ENCODE results near the gene CCDC91.

Gene CCDC91

DNA sequence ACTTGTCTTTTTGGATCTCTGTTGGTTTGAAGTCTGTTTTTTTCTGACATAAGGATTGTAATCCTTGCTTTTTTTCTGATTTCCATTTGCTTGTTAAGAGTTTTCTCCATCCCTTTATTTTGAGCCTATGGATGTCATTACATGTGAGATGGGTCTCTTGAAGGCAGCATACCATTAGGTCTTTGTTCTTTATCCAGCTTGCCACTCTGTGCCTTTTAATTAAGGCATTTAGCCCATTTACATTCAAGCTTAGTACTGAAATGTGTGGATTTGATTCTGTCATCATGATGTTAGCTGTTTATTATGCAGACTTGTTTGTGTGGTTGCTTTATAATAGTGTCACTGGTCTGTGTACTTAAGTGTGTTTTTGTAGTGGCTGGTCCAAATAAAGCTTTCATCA lies 100.0 kb downstream of the CCDC91 start:
- Histone ChIP-seq H3K4me3 (ENCODE audit: low read depth, low read length) (no peak overlapping the region), H3K9me3 (ENCODE audit: control insufficient read depth, insufficient read depth, low read depth, low read length) (peaks cover 9% of the 10 kb centered on the region; the same call in 1 of the 2 replicates), H3K27me3 (ENCODE audit: control insufficient read depth, insufficient read depth, low read length) (no peaks in the 10 kb centered on the region), H3K36me3 (ENCODE audit: control insufficient read depth, insufficient read depth, low read length) (no peaks in the 10 kb centered on the region), H3K4me1 (ENCODE audit: control insufficient read depth, insufficient read depth, low read length) (peaks cover 6% of the 10 kb centered on the region; the same call in 1 of the 2 replicates), H3K9ac (ENCODE audit: low read length) (no peak overlapping the region), H3K27ac (ENCODE audit: low read depth, low read length) (no peak overlapping the region)

DNA sequence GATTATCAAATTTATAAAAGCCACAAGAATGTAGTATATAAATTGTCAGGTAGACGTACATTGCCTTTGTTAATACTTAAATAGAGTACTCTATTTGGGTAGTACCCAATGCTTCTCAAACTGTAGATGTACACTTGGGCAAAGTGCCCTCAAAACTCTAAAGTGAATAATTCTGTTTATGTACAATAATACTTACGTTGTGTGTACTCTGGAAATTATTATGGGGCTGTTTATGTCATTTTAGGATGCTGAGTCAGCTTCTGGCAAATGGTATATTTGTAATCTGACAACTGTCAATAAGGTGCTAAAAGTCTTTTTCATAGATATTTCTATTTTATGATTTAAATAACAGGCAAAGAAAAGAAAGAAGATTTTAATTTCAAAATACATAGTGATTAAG lies 102.4 kb downstream of the CCDC91 start:
- Histone ChIP-seq H3K9me3 (ENCODE audit: control insufficient read depth, insufficient read depth, low read depth, low read length) (peaks cover 9% of the 10 kb centered on the region; the same call in 1 of the 2 replicates), H3K36me3 (ENCODE audit: control insufficient read depth, insufficient read depth, low read length) (no peaks in the 10 kb centered on the region), H3K27me3 (ENCODE audit: control insufficient read depth, insufficient read depth, low read length) (no peaks in the 10 kb centered on the region), H3K9ac (ENCODE audit: low read length) (no peak overlapping the region), H3K4me1 (ENCODE audit: control insufficient read depth, insufficient read depth, low read length) (peaks cover 6% of the 10 kb centered on the region; the same call in 1 of the 2 replicates), H3K27ac (ENCODE audit: low read depth, low read length) (no peak overlapping the region), H3K4me3 (ENCODE audit: low read depth, low read length) (no peak overlapping the region)

DNA sequence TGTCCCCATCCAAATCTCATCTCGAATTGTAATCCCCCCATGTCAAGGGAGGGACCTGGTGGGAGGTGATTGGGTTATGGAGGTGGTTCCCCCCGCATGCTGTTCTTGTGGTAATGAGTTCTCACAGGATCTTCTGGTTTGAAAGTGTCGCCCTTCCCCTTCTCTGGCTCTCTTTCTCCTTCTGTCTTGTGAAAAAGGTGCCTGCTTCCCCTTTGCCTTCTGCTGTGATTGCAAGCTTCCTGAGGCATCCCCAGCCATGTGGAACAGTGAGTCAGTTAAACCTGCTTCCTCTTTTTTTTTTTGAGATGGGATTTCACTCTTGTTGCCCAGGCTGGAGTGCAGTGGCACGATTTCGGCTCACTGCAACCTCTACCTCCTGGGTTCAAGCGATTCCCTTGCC lies 104.0 kb downstream of the CCDC91 start:
- no peak overlapping the region for H3K4me3 ChIP-seq (ENCODE audit: low read depth, low read length)
- H3K4me1 ChIP-seq (ENCODE audit: control insufficient read depth, insufficient read depth, low read length), result peaks cover 6% of the 10 kb centered on the region; the same call in 1 of the 2 replicates
- no peak overlapping the region for H3K27ac ChIP-seq (ENCODE audit: low read depth, low read length)
- H3K27me3 ChIP-seq (ENCODE audit: control insufficient read depth, insufficient read depth, low read length), result no peaks in the 10 kb centered on the region
- H3K36me3 ChIP-seq (ENCODE audit: control insufficient read depth, insufficient read depth, low read length), result no peaks in the 10 kb centered on the region
- peaks cover 9% of the 10 kb centered on the region; the same call in 1 of the 2 replicates for H3K9me3 ChIP-seq (ENCODE audit: control insufficient read depth, insufficient read depth, low read depth, low read length)
- no peak overlapping the region for H3K9ac ChIP-seq (ENCODE audit: low read length)

DNA sequence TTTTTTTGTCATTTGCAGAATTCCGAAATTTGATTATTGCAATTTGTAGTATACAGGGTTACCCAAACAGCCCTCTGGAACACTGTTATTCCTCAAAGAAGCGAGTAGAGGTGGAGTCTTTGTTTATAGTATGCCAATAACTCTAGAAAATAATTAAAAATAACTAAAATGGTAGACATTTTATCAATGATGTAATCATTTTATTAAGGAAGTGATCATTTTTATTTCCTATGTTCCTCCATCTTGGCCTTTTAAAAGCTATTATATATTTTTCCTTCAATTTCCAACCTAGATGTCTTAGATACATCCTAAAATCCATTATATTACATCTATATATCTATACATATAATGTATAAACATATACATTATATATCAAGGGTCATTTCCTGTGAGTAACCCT lies 106.0 kb downstream of the CCDC91 start:
- H3K4me3 ChIP-seq (ENCODE audit: low read depth, low read length), result no peak overlapping the region
- 0 out of 2 replicates have a peak, but pooled peaks cover under 1% of the 10 kb centered on the region for H3K9me3 ChIP-seq (ENCODE audit: control insufficient read depth, insufficient read depth, low read depth, low read length)
- no peaks in the 10 kb centered on the region for H3K27me3 ChIP-seq (ENCODE audit: control insufficient read depth, insufficient read depth, low read length)
- H3K4me1 ChIP-seq (ENCODE audit: control insufficient read depth, insufficient read depth, low read length), result peaks cover 6% of the 10 kb centered on the region; the same call in 1 of the 2 replicates
- no peak overlapping the region for H3K27ac ChIP-seq (ENCODE audit: low read depth, low read length)
- H3K9ac ChIP-seq (ENCODE audit: low read length), result no peak overlapping the region
- H3K36me3 ChIP-seq (ENCODE audit: control insufficient read depth, insufficient read depth, low read length), result no peaks in the 10 kb centered on the region

DNA sequence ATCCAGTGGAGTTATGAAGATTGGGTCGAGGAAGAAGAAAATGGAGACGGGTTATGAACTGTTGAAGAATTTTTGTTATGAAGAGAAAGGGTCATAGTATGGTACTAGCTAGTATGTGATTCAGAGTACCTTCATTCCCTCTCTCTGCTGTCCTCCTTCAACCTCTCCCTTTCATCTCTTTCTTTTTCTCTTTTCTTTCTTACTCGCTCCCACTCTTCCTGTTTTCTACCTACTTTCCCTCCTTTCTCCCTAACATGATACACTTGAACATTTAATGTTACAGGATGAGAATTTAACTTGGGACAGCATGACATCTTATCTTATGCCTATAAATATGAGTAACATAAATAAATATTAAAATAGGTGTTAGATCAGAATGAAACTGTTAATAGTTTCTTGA lies 112.9 kb downstream of the CCDC91 start:
- Histone ChIP-seq H3K4me3 (ENCODE audit: low read depth, low read length) (no peak overlapping the region), H3K36me3 (ENCODE audit: control insufficient read depth, insufficient read depth, low read length) (no peaks in the 10 kb centered on the region), H3K4me1 (ENCODE audit: control insufficient read depth, insufficient read depth, low read length) (no peaks in the 10 kb centered on the region), H3K27me3 (ENCODE audit: control insufficient read depth, insufficient read depth, low read length) (no peaks in the 10 kb centered on the region), H3K9ac (ENCODE audit: low read length) (no peak overlapping the region), H3K9me3 (ENCODE audit: control insufficient read depth, insufficient read depth, low read depth, low read length) (no peaks in the 10 kb centered on the region), H3K27ac (ENCODE audit: low read depth, low read length) (no peak overlapping the region)

DNA sequence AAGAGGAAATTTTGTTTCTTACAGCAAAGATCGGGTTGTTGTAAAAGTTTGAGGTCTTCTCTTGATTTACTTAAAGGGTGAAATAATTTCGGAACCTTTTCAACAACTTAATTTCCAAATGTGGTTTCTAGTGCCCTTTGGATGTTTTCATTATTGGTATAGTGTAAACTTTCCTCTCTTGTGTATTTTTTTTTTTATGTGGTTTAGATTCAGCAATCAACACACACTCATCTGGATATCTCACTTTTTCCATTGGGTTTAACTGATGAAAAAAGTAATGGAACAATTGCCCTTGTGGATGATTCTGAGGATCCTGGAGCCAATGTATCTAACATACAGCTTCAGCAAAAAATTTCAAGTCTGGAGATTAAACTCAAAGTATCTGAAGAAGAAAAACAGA lies 116.3 kb downstream of the CCDC91 start:
- Histone ChIP-seq H3K9ac (ENCODE audit: low read length) (no peak overlapping the region), H3K27ac (ENCODE audit: low read depth, low read length) (no peak overlapping the region), H3K9me3 (ENCODE audit: control insufficient read depth, insufficient read depth, low read depth, low read length) (no peaks in the 10 kb centered on the region), H3K4me3 (ENCODE audit: low read depth, low read length) (no peak overlapping the region), H3K27me3 (ENCODE audit: control insufficient read depth, insufficient read depth, low read length) (no peaks in the 10 kb centered on the region), H3K36me3 (ENCODE audit: control insufficient read depth, insufficient read depth, low read length) (no peaks in the 10 kb centered on the region), H3K4me1 (ENCODE audit: control insufficient read depth, insufficient read depth, low read length) (peaks cover 5% of the 10 kb centered on the region)

DNA sequence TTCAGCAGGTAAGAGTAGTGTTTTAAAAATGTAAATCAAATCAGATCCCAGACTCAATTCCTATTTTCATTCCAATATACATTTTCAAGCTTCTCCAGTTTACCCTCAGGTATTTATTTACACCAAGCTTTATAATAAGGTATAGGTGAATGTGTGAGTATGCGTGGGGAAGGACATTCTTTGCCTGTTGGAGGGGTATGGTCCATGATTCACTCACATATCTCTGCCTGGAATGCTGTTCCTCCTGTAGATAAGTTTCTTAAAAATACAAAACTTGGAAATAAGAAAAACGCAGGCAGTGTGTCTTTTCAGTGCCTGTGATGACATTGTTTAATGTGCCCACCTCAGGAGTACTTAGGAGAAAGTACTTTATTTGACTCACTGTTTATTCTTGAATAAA lies 118.6 kb downstream of the CCDC91 start:
- Histone ChIP-seq H3K27me3 (ENCODE audit: control insufficient read depth, insufficient read depth, low read length) (no peaks in the 10 kb centered on the region), H3K9me3 (ENCODE audit: control insufficient read depth, insufficient read depth, low read depth, low read length) (no peaks in the 10 kb centered on the region), H3K4me1 (ENCODE audit: control insufficient read depth, insufficient read depth, low read length) (peaks cover 6% of the 10 kb centered on the region), H3K4me3 (ENCODE audit: low read depth, low read length) (no peak overlapping the region), H3K36me3 (ENCODE audit: control insufficient read depth, insufficient read depth, low read length) (no peaks in the 10 kb centered on the region), H3K9ac (ENCODE audit: low read length) (no peak overlapping the region), H3K27ac (ENCODE audit: low read depth, low read length) (no peak overlapping the region)

DNA sequence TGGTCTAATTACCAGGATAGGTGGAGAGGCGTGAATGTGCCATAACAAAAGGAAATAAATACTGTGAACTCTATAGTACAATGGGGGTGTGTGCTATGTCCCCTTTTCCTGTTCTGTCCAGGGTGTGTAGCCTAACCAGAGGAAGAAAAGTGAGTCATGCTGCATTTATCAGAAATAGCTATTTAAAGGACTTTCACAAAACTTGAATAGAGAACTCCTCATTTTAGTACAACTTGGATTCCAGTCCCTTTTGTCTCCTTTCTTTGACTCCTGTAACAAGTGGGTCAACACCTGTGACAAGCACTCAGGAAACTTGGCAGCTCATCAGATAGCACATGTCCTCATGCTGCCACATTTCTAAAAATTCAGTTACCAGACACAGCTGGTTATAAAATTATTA lies 123.4 kb downstream of the CCDC91 start:
- H3K36me3 ChIP-seq (ENCODE audit: control insufficient read depth, insufficient read depth, low read length), result no peaks in the 10 kb centered on the region; the same call in 1 of the 2 replicates
- H3K27me3 ChIP-seq (ENCODE audit: control insufficient read depth, insufficient read depth, low read length), result no peaks in the 10 kb centered on the region
- H3K4me3 ChIP-seq (ENCODE audit: low read depth, low read length), result no peak overlapping the region
- H3K9me3 ChIP-seq (ENCODE audit: control insufficient read depth, insufficient read depth, low read depth, low read length), result no peaks in the 10 kb centered on the region
- H3K9ac ChIP-seq (ENCODE audit: low read length), result no peak overlapping the region
- no peak overlapping the region for H3K27ac ChIP-seq (ENCODE audit: low read depth, low read length)
- peaks cover 6% of the 10 kb centered on the region for H3K4me1 ChIP-seq (ENCODE audit: control insufficient read depth, insufficient read depth, low read length)

DNA sequence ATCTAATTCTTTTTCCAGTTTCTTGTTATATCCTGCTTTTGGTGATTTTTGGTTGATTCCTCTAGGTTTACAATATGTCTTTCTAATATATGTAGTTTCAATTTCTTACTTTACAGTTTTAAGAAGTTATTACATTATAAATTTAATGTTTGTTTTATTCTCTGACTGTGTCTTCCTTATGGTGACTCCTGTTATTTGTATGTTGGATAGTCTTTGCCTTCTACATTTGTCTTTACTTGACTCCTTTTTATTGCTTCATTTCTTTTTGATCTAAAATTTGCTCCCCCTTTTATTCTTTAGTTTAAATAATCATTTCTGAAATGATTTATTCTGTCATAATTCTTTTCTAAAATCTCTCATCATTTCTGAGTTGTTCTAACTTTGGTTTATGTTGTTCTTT lies 125.8 kb downstream of the CCDC91 start:
- Histone ChIP-seq H3K27me3 (ENCODE audit: control insufficient read depth, insufficient read depth, low read length) (no peaks in the 10 kb centered on the region), H3K9me3 (ENCODE audit: control insufficient read depth, insufficient read depth, low read depth, low read length) (no peaks in the 10 kb centered on the region), H3K27ac (ENCODE audit: low read depth, low read length) (no peak overlapping the region), H3K36me3 (ENCODE audit: control insufficient read depth, insufficient read depth, low read length) (no peaks in the 10 kb centered on the region; the same call in 1 of the 2 replicates), H3K9ac (ENCODE audit: low read length) (no peak overlapping the region), H3K4me3 (ENCODE audit: low read depth, low read length) (no peak overlapping the region), H3K4me1 (ENCODE audit: control insufficient read depth, insufficient read depth, low read length) (peaks cover 6% of the 10 kb centered on the region)

DNA sequence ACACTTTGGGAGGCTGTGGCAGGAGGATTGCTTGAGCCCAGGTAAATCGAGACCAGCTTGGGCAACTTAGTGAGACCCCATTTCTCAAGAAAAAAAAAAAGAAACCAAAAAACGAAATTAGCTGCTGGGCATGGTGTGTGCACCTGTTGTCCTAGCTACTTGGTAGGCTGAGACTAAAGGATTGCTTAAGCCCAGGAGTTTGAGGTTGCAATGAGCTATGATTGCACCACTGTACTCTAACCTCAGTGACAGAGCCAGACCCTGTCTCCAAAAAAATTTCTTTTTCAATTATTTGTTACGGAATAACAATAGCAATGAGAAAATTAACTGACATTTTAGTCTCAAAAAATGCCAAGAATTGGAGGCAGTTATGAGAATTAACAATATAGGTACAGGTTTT lies 128.0 kb downstream of the CCDC91 start:
- no peak overlapping the region for H3K4me3 ChIP-seq (ENCODE audit: low read depth, low read length)
- no peak overlapping the region for H3K27ac ChIP-seq (ENCODE audit: low read depth, low read length)
- no peaks in the 10 kb centered on the region; the same call in 1 of the 2 replicates for H3K36me3 ChIP-seq (ENCODE audit: control insufficient read depth, insufficient read depth, low read length)
- H3K9me3 ChIP-seq (ENCODE audit: control insufficient read depth, insufficient read depth, low read depth, low read length), result no peaks in the 10 kb centered on the region
- no peak overlapping the region for H3K9ac ChIP-seq (ENCODE audit: low read length)
- H3K27me3 ChIP-seq (ENCODE audit: control insufficient read depth, insufficient read depth, low read length), result no peaks in the 10 kb centered on the region
- no peaks in the 10 kb centered on the region for H3K4me1 ChIP-seq (ENCODE audit: control insufficient read depth, insufficient read depth, low read length)

DNA sequence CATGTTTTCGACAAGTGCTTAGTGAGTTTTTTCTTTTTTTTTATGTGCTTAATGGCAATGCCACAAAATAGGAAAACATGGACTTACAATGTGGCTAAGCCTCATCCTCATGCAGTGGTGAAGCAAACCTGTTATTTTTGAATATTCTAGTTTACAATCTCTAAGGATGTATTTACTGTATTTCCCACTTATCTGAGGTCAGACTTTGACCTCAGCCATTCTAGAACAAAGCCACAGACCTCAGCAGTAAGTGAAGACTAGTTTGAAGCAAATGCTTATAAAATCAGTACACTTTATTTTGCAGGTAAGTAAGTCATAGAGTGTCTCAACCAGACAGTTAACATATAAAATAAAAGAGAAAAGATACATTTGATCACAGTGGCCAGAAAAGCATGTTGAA lies 130.1 kb downstream of the CCDC91 start:
- Histone ChIP-seq H3K4me3 (ENCODE audit: low read depth, low read length) (no peak overlapping the region), H3K9ac (ENCODE audit: low read length) (no peak overlapping the region), H3K27me3 (ENCODE audit: control insufficient read depth, insufficient read depth, low read length) (no peaks in the 10 kb centered on the region), H3K36me3 (ENCODE audit: control insufficient read depth, insufficient read depth, low read length) (no peaks in the 10 kb centered on the region; the same call in 1 of the 2 replicates), H3K4me1 (ENCODE audit: control insufficient read depth, insufficient read depth, low read length) (no peaks in the 10 kb centered on the region), H3K9me3 (ENCODE audit: control insufficient read depth, insufficient read depth, low read depth, low read length) (no peaks in the 10 kb centered on the region), H3K27ac (ENCODE audit: low read depth, low read length) (no peak overlapping the region)

DNA sequence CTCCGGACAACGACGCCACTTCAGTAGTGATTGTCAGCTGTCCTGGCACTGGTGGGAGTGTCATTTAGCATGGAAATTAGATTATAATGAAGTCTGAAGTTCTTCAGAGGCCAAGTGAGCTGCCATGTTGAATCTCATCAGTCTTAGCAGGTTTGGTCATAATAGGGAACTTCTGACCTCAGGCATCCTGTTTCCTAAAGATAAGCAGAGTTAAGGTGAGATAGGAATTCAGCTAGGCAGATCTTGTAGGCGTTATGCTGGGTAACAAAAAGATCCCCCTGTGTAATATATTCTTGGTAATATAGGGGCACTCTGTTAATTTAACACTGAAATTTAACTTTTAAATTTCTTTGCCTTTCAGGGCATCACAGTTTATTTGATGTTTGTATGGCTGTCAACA lies 137.5 kb downstream of the CCDC91 start:
- Histone ChIP-seq H3K36me3 (ENCODE audit: control insufficient read depth, insufficient read depth, low read length) (no peaks in the 10 kb centered on the region), H3K4me3 (ENCODE audit: low read depth, low read length) (no peak overlapping the region), H3K9ac (ENCODE audit: low read length) (no peak overlapping the region), H3K9me3 (ENCODE audit: control insufficient read depth, insufficient read depth, low read depth, low read length) (0 out of 2 replicates have a peak, but pooled peaks cover 4% of the 10 kb centered on the region), H3K27me3 (ENCODE audit: control insufficient read depth, insufficient read depth, low read length) (no peaks in the 10 kb centered on the region), H3K27ac (ENCODE audit: low read depth, low read length) (no peak overlapping the region), H3K4me1 (ENCODE audit: control insufficient read depth, insufficient read depth, low read length) (no peaks in the 10 kb centered on the region)
